Measurements from ENCODE around the gene RPA3. TPM values are rescaled to one million over a fixed set of nuclear protein-coding genes. Genes with fewer than 3 reads are reported as not detected.
A peak's percentile ranks its signal among the peaks of the same experiment; 100 is the strongest.

RPA3 gene
- total RNA-seq, 6 experiments from 2014 or later, result 11.3 to 22.3 (median 21.4) TPM

DNA sequence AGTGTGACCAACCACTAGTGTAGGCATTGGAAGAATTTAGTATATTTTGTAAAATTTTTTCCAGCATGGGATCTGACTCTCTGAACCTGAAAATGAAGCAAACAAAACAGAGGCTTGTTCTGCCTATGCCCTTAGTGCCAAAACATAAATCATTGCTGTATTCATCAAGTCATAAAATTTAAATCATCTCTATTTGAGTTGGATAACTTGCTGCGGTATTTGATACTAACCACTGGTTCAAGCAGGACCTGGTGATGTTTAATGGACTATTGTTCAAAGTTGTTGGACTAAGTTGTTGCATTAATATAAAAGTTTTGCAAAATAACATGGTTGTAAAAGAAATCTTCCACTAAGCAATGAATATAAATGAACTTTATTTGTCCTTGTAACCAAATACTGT lies 19.8 kb upstream of the RPA3 start:
- Histone ChIP-seq H3K4me3 (no peak overlapping the region), H3K36me3 (no peaks in the 10 kb centered on the region), H3K9me3 (no peaks in the 10 kb centered on the region), H3K27ac (no peak overlapping the region), H3K27me3 (no peaks in the 10 kb centered on the region), H3K4me1 (no peaks in the 10 kb centered on the region)
- DNase-seq, result no peak
- intact Hi-C loops (cut with DNase I), result no loop called here
- 100% methylated on average over 1 of the region's 1 CpG for WGBS (ENCODE audit: insufficient coverage, low coverage, low lambda C conversion rate, missing lambda C conversion rate)
- ATAC-seq, result no peak
- TF ChIP-seq POLR2A (IDR thresholded peaks at IDR 0.05), result no peak
- TF ChIP-seq, protein P1, sequence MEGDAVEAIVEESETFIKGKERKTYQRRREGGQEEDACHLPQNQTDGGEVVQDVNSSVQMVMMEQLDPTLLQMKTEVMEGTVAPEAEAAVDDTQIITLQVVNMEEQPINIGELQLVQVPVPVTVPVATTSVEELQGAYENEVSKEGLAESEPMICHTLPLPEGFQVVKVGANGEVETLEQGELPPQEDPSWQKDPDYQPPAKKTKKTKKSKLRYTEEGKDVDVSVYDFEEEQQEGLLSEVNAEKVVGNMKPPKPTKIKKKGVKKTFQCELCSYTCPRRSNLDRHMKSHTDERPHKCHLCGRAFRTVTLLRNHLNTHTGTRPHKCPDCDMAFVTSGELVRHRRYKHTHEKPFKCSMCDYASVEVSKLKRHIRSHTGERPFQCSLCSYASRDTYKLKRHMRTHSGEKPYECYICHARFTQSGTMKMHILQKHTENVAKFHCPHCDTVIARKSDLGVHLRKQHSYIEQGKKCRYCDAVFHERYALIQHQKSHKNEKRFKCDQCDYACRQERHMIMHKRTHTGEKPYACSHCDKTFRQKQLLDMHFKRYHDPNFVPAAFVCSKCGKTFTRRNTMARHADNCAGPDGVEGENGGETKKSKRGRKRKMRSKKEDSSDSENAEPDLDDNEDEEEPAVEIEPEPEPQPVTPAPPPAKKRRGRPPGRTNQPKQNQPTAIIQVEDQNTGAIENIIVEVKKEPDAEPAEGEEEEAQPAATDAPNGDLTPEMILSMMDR (IDR thresholded peaks at IDR 0.05), result no peak

DNA sequence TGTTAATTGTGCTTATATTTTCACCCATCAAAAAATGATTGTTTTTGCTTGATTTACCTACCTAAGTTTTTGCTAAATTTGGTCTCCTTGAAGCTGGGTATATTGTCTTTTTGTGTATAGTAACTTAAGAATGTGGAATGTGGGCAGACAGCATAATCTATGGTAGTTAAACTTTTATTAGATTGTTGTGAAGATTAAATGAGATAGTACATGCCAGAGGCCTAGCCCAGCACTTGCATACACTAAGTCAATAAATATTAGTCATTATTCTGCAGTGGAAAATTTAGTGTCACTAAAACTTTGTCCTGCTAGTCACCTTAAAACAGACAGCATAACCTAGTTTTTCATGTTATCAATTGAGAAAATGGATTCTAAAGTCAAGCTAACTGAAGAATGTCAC lies 19.3 kb upstream of the RPA3 start:
- peak in 1 of 4 donors; percentile 17 for ATAC-seq
- TF ChIP-seq POLR2A (IDR thresholded peaks at IDR 0.05), result no peak
- TF ChIP-seq, protein P1 (IDR thresholded peaks at IDR 0.05), result no peak
- no peak overlapping the region for H3K27ac ChIP-seq
- DNase-seq, result no peak
- H3K36me3 ChIP-seq, result no peaks in the 10 kb centered on the region
- intact Hi-C loops (cut with DNase I), result no loop called here
- no peaks in the 10 kb centered on the region for H3K27me3 ChIP-seq
- no peak overlapping the region for H3K4me3 ChIP-seq
- H3K4me1 ChIP-seq, result no peaks in the 10 kb centered on the region
- H3K9me3 ChIP-seq, result no peaks in the 10 kb centered on the region

DNA sequence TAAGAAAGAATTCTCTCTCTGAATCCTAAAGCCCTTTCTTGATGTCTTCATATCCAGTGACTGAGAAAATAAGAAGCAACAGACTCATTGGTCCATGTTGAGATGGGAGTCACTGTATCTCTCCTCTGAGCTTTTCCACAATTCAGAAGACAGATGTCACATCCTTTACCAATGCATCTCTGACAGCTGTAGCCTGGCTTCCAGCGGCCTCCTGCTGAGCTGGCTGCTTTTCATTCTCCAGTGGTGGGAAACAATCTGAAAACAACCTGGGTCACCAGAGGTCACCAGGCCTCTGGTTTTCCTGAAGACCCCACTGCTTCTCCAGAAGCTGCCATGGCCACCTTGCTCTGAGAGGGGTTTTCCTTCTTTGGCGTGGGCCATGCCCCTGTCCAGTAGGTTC lies 18.3 kb upstream of the RPA3 start:
- Histone ChIP-seq H3K4me1 (no peaks in the 10 kb centered on the region), H3K27me3 (no peaks in the 10 kb centered on the region), H3K36me3 (no peaks in the 10 kb centered on the region), H3K9me3 (no peaks in the 10 kb centered on the region), H3K27ac (no peak overlapping the region), H3K4me3 (no peak overlapping the region)
- ATAC-seq (no peak), DNase-seq (no peak)
- intact Hi-C loops (cut with DNase I), result no loop called here
- 100% methylated on average over 2 of the region's 2 CpGs for WGBS (ENCODE audit: insufficient coverage, low coverage, low lambda C conversion rate, missing lambda C conversion rate)
- TF ChIP-seq, protein P1 (IDR thresholded peaks at IDR 0.05), result no peak

DNA sequence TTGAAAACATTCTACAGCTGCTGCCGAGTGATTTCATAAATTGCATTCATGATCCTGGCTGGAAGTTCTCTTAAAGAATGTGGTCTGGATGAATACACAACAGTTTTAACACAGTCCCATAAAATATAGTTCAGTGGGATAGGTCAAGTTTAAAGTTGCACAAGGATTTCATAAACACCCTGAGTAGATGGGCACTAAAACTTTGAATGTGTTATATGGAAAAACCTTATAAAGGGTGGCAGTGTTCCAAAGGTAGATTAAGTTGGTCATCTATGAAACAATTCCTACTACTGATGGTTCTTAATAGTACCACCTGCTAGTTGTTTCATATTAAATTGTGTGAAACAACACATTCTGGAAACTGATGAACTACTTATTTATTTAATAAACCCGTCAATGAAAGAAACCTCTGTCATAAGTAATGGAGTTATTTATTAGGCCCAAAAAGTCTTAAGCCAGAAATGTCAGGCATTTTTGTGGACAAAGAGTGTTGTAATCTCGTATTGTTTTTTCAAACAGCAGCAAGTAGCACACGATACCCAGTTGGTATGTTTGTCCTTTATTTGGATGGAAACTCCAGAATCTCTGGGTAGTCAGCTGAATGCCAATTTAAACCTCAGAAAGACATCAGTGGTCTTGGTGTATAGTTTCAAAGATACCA lies 14.3 kb upstream of the RPA3 start:
- TF ChIP-seq, protein P1 (IDR thresholded peaks at IDR 0.05), result no peak
- no peak for TF ChIP-seq POLR2A (IDR thresholded peaks at IDR 0.05)
- H3K4me1 ChIP-seq, result no peaks in the 10 kb centered on the region
- H3K36me3 ChIP-seq, result no peaks in the 10 kb centered on the region
- no peak overlapping the region for H3K4me3 ChIP-seq
- no peaks in the 10 kb centered on the region for H3K9me3 ChIP-seq
- DNase-seq (no peak), ATAC-seq (no peak)
- intact Hi-C loops (cut with DNase I), result no loop called here
- WGBS (ENCODE audit: insufficient coverage, low coverage, low lambda C conversion rate, missing lambda C conversion rate), result 55% methylated on average over 4 of the region's 4 CpGs
- no peak overlapping the region for H3K27ac ChIP-seq
- H3K27me3 ChIP-seq, result no peaks in the 10 kb centered on the region

DNA sequence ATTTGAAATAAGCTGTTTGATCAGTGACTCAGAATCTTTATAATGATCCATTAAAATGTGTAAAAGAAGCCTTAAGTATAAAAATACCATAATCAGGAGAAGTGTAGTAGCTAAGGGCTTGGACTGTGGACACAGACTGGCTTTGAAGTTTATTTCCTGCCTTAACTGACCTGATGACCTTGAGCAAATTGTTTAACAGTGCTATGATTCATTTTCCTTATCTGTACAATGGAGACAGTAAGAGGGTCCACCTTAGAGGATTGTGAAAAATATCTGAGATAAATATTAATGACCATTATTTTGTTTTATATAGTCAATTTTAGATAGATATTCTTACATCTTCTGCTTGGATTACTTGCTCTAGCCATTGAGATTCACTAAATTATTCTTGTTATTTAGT lies 13.3 kb upstream of the RPA3 start:
- Histone ChIP-seq H3K27ac (no peak overlapping the region), H3K9me3 (no peaks in the 10 kb centered on the region), H3K36me3 (no peaks in the 10 kb centered on the region), H3K4me3 (no peak overlapping the region), H3K4me1 (no peaks in the 10 kb centered on the region), H3K27me3 (no peaks in the 10 kb centered on the region)
- DNase-seq (no peak), ATAC-seq (peak in 2 of 4 donors; percentile 26 to 56)
- TF ChIP-seq, protein P1 (IDR thresholded peaks at IDR 0.05), result no peak
- no peak for TF ChIP-seq POLR2A (IDR thresholded peaks at IDR 0.05)
- intact Hi-C loops (cut with DNase I), result no loop called here

Data from right lobe of liver (tissue), 6 donors.